ENCODE results near the gene FBXO31.

- TF ChIP-seq CTCF (IDR thresholded peaks at IDR 0.05) (no peak), POLR2A (IDR thresholded peaks at IDR 0.05) (no peak), POLR2AphosphoS5 (IDR thresholded peaks at IDR 0.05) (no peak)
Measured at GRCh38 chr16:87316450-87316922, 67.1 kb downstream of the FBXO31 start.

Measured in sigmoid colon (tissue), 4 donors.